H1 (cell line): ENCODE measurements around the gene PARP15. TPM values are rescaled to one million over a fixed set of nuclear protein-coding genes. Genes with fewer than 3 reads are reported as not detected.
A peak's percentile ranks its signal among the peaks of the same experiment; 100 is the strongest.

Experiments
- CTCF ChIA-PET: fragments of 300-600 bp; sonication (Branson Sonifier 250); formaldehyde crosslinking; loops from one replicate; lab custom pipeline; 2021; ENCODE audit not compliant: partially characterized antibody; lab: Charles Lee
- POLR2A ChIA-PET: fragments of 300-600 bp; sonication (Branson Sonifier 250); formaldehyde crosslinking; loops from one replicate; lab custom pipeline; 2021; ENCODE audit warnings: inconsistent platforms; ENCODE audit not compliant: partially characterized antibody; lab: Charles Lee
- DNase-seq, 2 experiments: peaks; one replicate each; pipeline versions ENCODE4 v3.0.0 to v3.0.0-alpha.2; 2010 to 2022; ENCODE audit warnings: low spot score in 2 of 2, low read depth in 1 of 2, mixed read lengths in 1 of 2
- FAIRE-seq: peaks from 2 replicates; lab custom pipeline; 2011; peaks lifted over from hg19 to GRCh38; lab: Jason Lieb, UNC
- H2AFZ ChIP-seq: 2 replicates; pipeline ENCODE4 v1.8.1; 2012; ENCODE audit warnings: low read length, inconsistent platforms
- H2AK5ac ChIP-seq: 2 replicates; pipeline ENCODE4 v1.6.1; 2013; ENCODE audit warnings: low read depth, low read length
- H2BK120ac ChIP-seq: replicated peaks from 2 replicates; pipeline ENCODE3; 2013; ENCODE audit warnings: low read depth, low read length, inconsistent platforms
- H2BK12ac ChIP-seq: 2 replicates; pipeline ENCODE4 v1.6.1; 2013; ENCODE audit warnings: low read depth, low read length
- H2BK15ac ChIP-seq: 2 replicates; pipeline ENCODE4 v1.6.1; 2013; ENCODE audit warnings: low read length
- H2BK20ac ChIP-seq: 2 replicates; pipeline ENCODE4 v1.6.1; 2013; ENCODE audit warnings: low read length
- H2BK5ac ChIP-seq: 2 replicates; pipeline ENCODE4 v1.6.1; 2013; ENCODE audit warnings: low read depth, low read length
- H3K14ac ChIP-seq: 2 replicates; pipeline ENCODE4 v1.6.1; 2013; ENCODE audit warnings: inconsistent platforms; ENCODE audit not compliant: insufficient read length
- H3K18ac ChIP-seq: 2 replicates; pipeline ENCODE4 v1.6.1; 2013; ENCODE audit warnings: low read length; ENCODE audit errors: extremely low read depth
- H3K23ac ChIP-seq: 2 replicates; pipeline ENCODE4 v1.6.1; 2013; ENCODE audit warnings: inconsistent platforms; ENCODE audit not compliant: insufficient read length
- H3K23me2 ChIP-seq: 2 replicates; pipeline ENCODE4 v1.6.1; 2013; ENCODE audit warnings: low read depth, low read length
- H3K27ac ChIP-seq: 2 replicates; pipeline ENCODE4 v1.6.1; 2011; ENCODE audit warnings: low read depth, low read length, inconsistent platforms
- H3K27me3 ChIP-seq, 4 experiments: replicated peaks in 1 of 4; 1 replicate in 1 of 4; 2 replicates in 3 of 4; pipeline versions ENCODE4 v1.6.1 to v1.8.1; 2011 to 2013; ENCODE audit warnings: low read length in 3 of 4, mild to moderate bottlenecking in 3 of 4, inconsistent platforms in 2 of 4, mixed read lengths in 2 of 4, moderate library complexity in 1 of 4; ENCODE audit not compliant: control insufficient read depth in 3 of 4, insufficient read depth in 3 of 4; ENCODE audit errors: extremely low read depth in 1 of 4
- H3K36me3 ChIP-seq, 4 experiments: 2 replicates each; pipeline versions ENCODE4 v1.6.1 to v1.8.1; 2011 to 2013; ENCODE audit warnings: mild to moderate bottlenecking in 4 of 4, low read length in 3 of 4, moderate library complexity in 2 of 4, control low read depth in 1 of 4, inconsistent platforms in 1 of 4; ENCODE audit not compliant: insufficient read depth in 4 of 4, control insufficient read depth in 2 of 4
- H3K4ac ChIP-seq: replicated peaks from 2 replicates; pipeline ENCODE3; 2013; ENCODE audit warnings: low read length, low read depth, mixed read lengths, inconsistent platforms; ENCODE audit not compliant: insufficient read length
- H3K4me1 ChIP-seq, 4 experiments: replicated peaks in 1 of 4; 1 replicate in 1 of 4; 2 replicates in 3 of 4; pipeline versions ENCODE4 v1.6.1 to v1.8.1; 2011 to 2013; ENCODE audit warnings: low read length in 3 of 4, inconsistent platforms in 2 of 4, mixed read lengths in 1 of 4; ENCODE audit not compliant: insufficient read depth in 4 of 4, control insufficient read depth in 3 of 4
- H3K4me2 ChIP-seq, 2 experiments: 2 replicates each; pipeline versions ENCODE4 v1.6.1 to v1.8.1; 2011 to 2013; ENCODE audit warnings: low read depth in 2 of 2, low read length in 2 of 2, control low read depth in 1 of 2, inconsistent platforms in 1 of 2, mild to moderate bottlenecking in 1 of 2; ENCODE audit not compliant: insufficient read depth in 1 of 2
- H3K4me3 ChIP-seq, 4 experiments: fragments of 200-600, 300-600 bp in 1 of 4; sonication (generic), shearing (Covaris generic), sonication (Bioruptor Twin) in 1 of 4; 2 replicates each; pipeline versions ENCODE4 v1.5.1 to v1.8.1; 2011 to 2016; ENCODE audit warnings: low read length in 4 of 4, low read depth in 3 of 4, control low read depth in 2 of 4, inconsistent platforms in 2 of 4, mild to moderate bottlenecking in 2 of 4, mixed read lengths in 1 of 4, moderate library complexity in 1 of 4; ENCODE audit not compliant: insufficient read depth in 2 of 4; ENCODE audit errors: extremely low read depth in 1 of 4
- H3K56ac ChIP-seq: replicated peaks from 2 replicates; pipeline ENCODE3; 2013; ENCODE audit warnings: low read depth, mild to moderate bottlenecking, mixed read lengths, low read length, inconsistent platforms; ENCODE audit not compliant: insufficient read length
- H3K79me1 ChIP-seq: 2 replicates; pipeline ENCODE4 v1.6.1; 2013; ENCODE audit warnings: low read depth, low read length, control low read depth
- H3K79me2 ChIP-seq, 2 experiments: 2 replicates each; pipeline versions ENCODE4 v1.6.1 to v1.8.1; 2012 to 2013; ENCODE audit warnings: low read length in 2 of 2, mild to moderate bottlenecking in 2 of 2, inconsistent platforms in 1 of 2; ENCODE audit not compliant: insufficient read depth in 2 of 2, control insufficient read depth in 1 of 2
- H3K9ac ChIP-seq, 4 experiments: replicated peaks in 1 of 4; 1 replicate in 1 of 4; 2 replicates in 3 of 4; pipeline versions ENCODE4 v1.6.1 to v1.8.1; 2011 to 2013; ENCODE audit warnings: low read depth in 3 of 4, low read length in 3 of 4, control low read depth in 2 of 4, mild to moderate bottlenecking in 2 of 4, moderate library complexity in 2 of 4, inconsistent platforms in 1 of 4; ENCODE audit errors: extremely low read depth in 1 of 4
- H3K9me3 ChIP-seq, 2 experiments: 2 replicates each; pipeline versions ENCODE4 v1.6.1 to v1.8.1; 2012 to 2013; ENCODE audit warnings: mild to moderate bottlenecking in 2 of 2, moderate library complexity in 2 of 2, control low read depth in 1 of 2, inconsistent platforms in 1 of 2, low read depth in 1 of 2, low read length in 1 of 2, mixed read lengths in 1 of 2; ENCODE audit not compliant: insufficient read depth in 2 of 2
- H4K20me1 ChIP-seq, 2 experiments: replicated peaks in 1 of 2; 2 replicates each; pipeline versions ENCODE3 to v1.8.1; 2011 to 2013; ENCODE audit warnings: inconsistent platforms in 2 of 2, low read length in 2 of 2, mild to moderate bottlenecking in 1 of 2; ENCODE audit not compliant: insufficient read depth in 2 of 2, control insufficient read depth in 1 of 2
- H4K5ac ChIP-seq: 2 replicates; pipeline ENCODE4 v1.6.1; 2013; ENCODE audit warnings: low read length, low read depth, mixed read lengths, inconsistent platforms; ENCODE audit not compliant: insufficient read length
- H4K8ac ChIP-seq: 2 replicates; pipeline ENCODE4 v1.8.0; 2013; ENCODE audit warnings: mild to moderate bottlenecking, moderate library complexity, low read length, inconsistent platforms; ENCODE audit not compliant: insufficient read depth; ENCODE audit errors: extremely low read depth
- H4K91ac ChIP-seq: replicated peaks from 2 replicates; pipeline ENCODE3; 2013; ENCODE audit warnings: low read length, mixed read lengths, inconsistent platforms; ENCODE audit not compliant: insufficient read length
- CBX5 ChIP-seq: fragments of 300-800, 300-1000 bp; sonication (generic); IDR thresholded peaks from 2 replicates; pipeline ENCODE4 v1.7.1; 2016; ENCODE audit warnings: antibody characterized with exemption, low read length, low read depth
- CEBPB ChIP-seq: IDR thresholded peaks from 2 replicates; pipeline ENCODE4 v1.6.1; 2012; ENCODE audit warnings: low read depth, low read length
- EZH2 ChIP-seq: fragments of 200-600 bp; sonication (generic); IDR thresholded peaks from 2 replicates; pipeline ENCODE4 v1.7.1; 2012; ENCODE audit warnings: low read depth, mild to moderate bottlenecking, moderate library complexity, low read length, inconsistent platforms; ENCODE audit not compliant: severe bottlenecking
- JUND ChIP-seq: IDR thresholded peaks from 2 replicates; pipeline ENCODE4 v1.6.1; 2011; ENCODE audit warnings: mild to moderate bottlenecking, improper control_type of control experiment, low read length
- SAP30 ChIP-seq: fragments of 300-600 bp; sonication (generic); IDR thresholded peaks from 2 replicates; pipeline ENCODE4 v1.7.1; 2012; ENCODE audit warnings: low read length, moderate library complexity, mild to moderate bottlenecking, inconsistent platforms; ENCODE audit not compliant: insufficient read depth, insufficient replicate concordance
- SRF ChIP-seq: IDR thresholded peaks from 2 replicates; pipeline ENCODE4 v1.6.1; 2011; ENCODE audit warnings: mild to moderate bottlenecking, low read depth, low read length, moderate library complexity
- TBP ChIP-seq: IDR thresholded peaks from 2 replicates; pipeline ENCODE4 v1.6.1; 2011; ENCODE audit warnings: low read depth, low read length, improper control_type of control experiment
- WGBS, 2 experiments: shearing (Covaris generic) in 1 of 2; methylation state at CpG; one replicate each; pipeline versions ENCODE4 v1.1.6 to v1.1.7; 2013 to 2015; ENCODE audit warnings: low lambda C conversion rate in 2 of 2, mixed read lengths in 2 of 2, inconsistent platforms in 1 of 2, low coverage in 1 of 2, missing lambda C conversion rate in 1 of 2; ENCODE audit not compliant: insufficient replicate concordance in 2 of 2, insufficient coverage in 1 of 2, insufficient read length in 1 of 2; ENCODE audit errors: extremely low coverage in 1 of 2, missing lambda C conversion rate in 1 of 2; 5-methylcytosine and 5-hydroxymethylcytosine counted together
- polyA plus RNA-seq, 7 experiments: library from polyadenylated mRNA; depleted of rRNA in 3 of 7; stranded (reverse) in 5 of 7; unstranded in 2 of 7; fragments of >200 nt in 5 of 7; fragments of 200-250 nt in 2 of 7; gene quantifications; 1 replicate in 5 of 7; 2 replicates in 1 of 7; 4 replicates in 1 of 7; pipeline versions ENCODE4 v1.2.1 to v1.2.3, GENCODE V29; 2011 to 2013; ENCODE audit warnings: missing spikeins in 2 of 7, mixed read lengths in 2 of 7
- total RNA-seq: library from RNA; stranded (reverse); fragmentation: NEBNext Ultra II Directional; extraction: Animal tissue kit (Norgen Biotek cat#: 25700); gene quantifications from 2 replicates; pipeline ENCODE4 v1.2.1, GENCODE V29; 2021
- TF ChIP-seq, protein P1 (sequence below): IDR thresholded peaks from 2 replicates; pipeline ENCODE4 v1.6.1; 2012; ENCODE audit warnings: inconsistent platforms
- TF ChIP-seq, protein P2 (sequence below): IDR thresholded peaks from 2 replicates; pipeline ENCODE4 v1.6.1; 2011; ENCODE audit warnings: low read depth, mild to moderate bottlenecking, low read length; ENCODE audit not compliant: insufficient read depth

PARP15 gene
- total and polyA plus RNA-seq, 2 of the 8 experiments (the other 6 are each of a cell fraction or from before 2014, with no cell fraction given) = 0.37 to 0.45 TPM

DNA sequence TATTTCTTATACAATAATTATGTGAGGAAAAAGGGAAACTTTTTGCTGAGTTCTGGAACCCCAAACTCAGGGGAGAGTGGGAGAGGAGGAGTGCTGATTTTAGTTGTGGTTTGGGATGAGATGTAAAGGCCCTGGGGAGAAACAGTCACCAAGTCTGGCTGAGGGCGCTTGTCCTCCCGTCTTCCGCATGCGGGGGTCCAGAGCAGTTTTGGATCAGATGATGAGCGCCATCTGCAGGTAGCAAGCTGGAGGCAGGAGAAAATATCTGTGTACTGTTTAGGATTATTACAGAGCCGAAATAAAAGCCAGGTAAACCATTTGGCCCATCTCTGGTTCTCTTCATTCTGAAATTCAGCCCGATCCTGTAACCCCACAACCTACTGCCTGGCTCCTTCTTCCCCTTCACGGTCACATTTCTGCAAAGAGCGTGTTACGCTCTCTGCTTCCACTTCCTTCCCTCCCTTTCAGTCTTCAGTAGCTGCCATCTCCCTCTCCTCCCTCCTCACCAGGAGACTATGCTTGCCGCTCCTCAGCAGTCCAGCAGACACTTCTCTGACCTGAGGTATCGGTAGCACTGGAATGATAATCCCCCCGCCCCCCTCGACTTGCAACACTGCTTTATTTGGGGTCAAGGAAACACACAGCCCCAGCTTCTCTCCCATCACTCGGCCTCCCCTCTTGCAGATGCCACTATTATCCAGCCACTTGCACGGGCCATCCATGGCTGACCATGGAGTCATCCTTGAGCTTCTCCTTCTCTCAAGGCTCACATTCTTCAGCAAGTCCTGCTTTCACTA lies 101.8 kb downstream of the PARP15 start:
- Histone ChIP-seq H3K4me2 (peak overlapping the region; percentile 46 to 68), H3K27ac (no peak overlapping the region), H3K23ac (no peak overlapping the region), H2BK15ac (peak overlapping the region; percentile 95; the same call in 1 of the 2 replicates), H3K4me3 (peak overlapping the region in 1 of 4 experiments; percentile 87; a peak in 2 of 8 replicates), H3K18ac (no peak overlapping the region; the same call in 1 of the 2 replicates), H3K27me3 (no peaks in the 10 kb centered on the region; a peak in 2 of 7 replicates), H3K4ac (no peak overlapping the region), H2AFZ (peak overlapping the region; percentile 100), H4K8ac (no peak overlapping the region; the same call in 1 of the 2 replicates), H2BK20ac (peak overlapping the region; percentile 24; the same call in 1 of the 2 replicates), H3K56ac (no peak overlapping the region), H3K23me2 (peaks cover 8% of the 10 kb centered on the region; the same call in 1 of the 2 replicates), H4K5ac (no peak overlapping the region), H4K20me1 (no peaks in the 10 kb centered on the region), H2BK5ac (no peak overlapping the region), H3K9ac (no peak overlapping the region), H2BK120ac (peak overlapping the region; percentile 22), H2AK5ac (no peak overlapping the region), H3K36me3 (no peaks in the 10 kb centered on the region), H3K79me1 (no peaks in the 10 kb centered on the region), H3K9me3 (no peaks in the 10 kb centered on the region), H3K4me1 (peaks cover 6 to 12% (median 9%) of the 10 kb centered on the region in 4 experiments; a peak in 6 of 7 replicates), H4K91ac (peak overlapping the region; percentile 20), H3K79me2 (0 out of 4 replicates have a peak, but pooled peaks cover 0 to 3% of the 10 kb centered on the region in 2 experiments), H2BK12ac (peak overlapping the region; percentile 75; the same call in 1 of the 2 replicates), H3K14ac (no peak overlapping the region)
- DNase-seq (peak; percentile 25 to 82), FAIRE-seq (peak; percentile 81)
- ChIA-PET CTCF (interaction anchor here (0.6 to 5.5 kb wide), 47 partner anchors 8 to 554 kb away, joined by 3 to 62 read pairs (median 4); partner anchors contain the start of genes DTX3L, FAM162A, MIX23 and PARP9), POLR2A (interaction anchor here (0.8 to 1.7 kb wide), 2 partner anchors 264 to 296 kb away, joined by 3 to 6 read pairs; partner anchors contain the start of genes FAM162A, MIX23 and WDR5B)
- WGBS, 2 experiments = 27% methylated on average over 16 of the region's 16 CpGs; no CpG with 5 or more reads in 1 of the 2 experiments
- TF ChIP-seq, protein P1, sequence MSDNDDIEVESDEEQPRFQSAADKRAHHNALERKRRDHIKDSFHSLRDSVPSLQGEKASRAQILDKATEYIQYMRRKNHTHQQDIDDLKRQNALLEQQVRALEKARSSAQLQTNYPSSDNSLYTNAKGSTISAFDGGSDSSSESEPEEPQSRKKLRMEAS = peak; percentile 26; the same call in 1 of the 2 replicates
- TF ChIP-seq CBX5 = no peak
- TF ChIP-seq EZH2 = no peak
- TF ChIP-seq SAP30 = no peak
- TF ChIP-seq TBP = peak; percentile 20; the same call in 1 of the 2 replicates
- TF ChIP-seq, protein P2, sequence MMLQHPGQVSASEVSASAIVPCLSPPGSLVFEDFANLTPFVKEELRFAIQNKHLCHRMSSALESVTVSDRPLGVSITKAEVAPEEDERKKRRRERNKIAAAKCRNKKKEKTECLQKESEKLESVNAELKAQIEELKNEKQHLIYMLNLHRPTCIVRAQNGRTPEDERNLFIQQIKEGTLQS = no peak
- TF ChIP-seq SRF = no peak
- TF ChIP-seq JUND = no peak
- no peak for TF ChIP-seq CEBPB
